GM18868 (cell line): ENCODE measurements around the gene TAF11L12.
"Not testable (repeated sequence)": the region's sequence is repeated elsewhere in the genome, so short reads cannot be mapped to it uniquely, and the experiment has no call there.

Experiments used
- ATAC-seq: cut with Tn5 transposase; IDR thresholded peaks from one replicate; pipeline ENCODE4 v1.9.1; 2021; ENCODE audit warnings: mild to moderate bottlenecking, moderate library complexity; ENCODE audit not compliant: unreplicated experiment

The TAF11L12 gene

GRCh38 chr5:17610092-17610491 lies at the start of gene TAF11L12:
TSS of gene TAF11L12 (plus strand) at chr5:17610392.
- not testable (repeated sequence) for ATAC-seq

DNA sequence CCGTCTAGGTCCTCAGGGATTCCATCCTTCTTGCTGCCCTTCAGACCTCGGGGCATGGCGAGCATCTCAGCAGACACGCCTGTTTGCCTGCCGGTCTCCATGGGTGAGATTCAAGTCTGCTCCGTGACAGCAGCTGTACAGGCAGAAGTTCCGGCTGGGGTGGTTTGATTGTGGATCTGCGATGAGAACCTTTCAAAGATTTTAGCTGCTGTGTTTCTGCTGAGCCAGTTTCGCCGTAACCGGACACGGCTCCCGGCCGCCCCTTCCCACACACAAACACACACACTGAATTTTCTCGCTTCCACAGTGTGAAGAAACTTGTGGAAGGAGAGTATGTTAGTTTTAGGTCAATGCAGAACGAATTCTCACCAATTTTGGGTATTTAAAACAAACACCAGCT lies 24.5 kb upstream of the TAF11L12 start, which contains the start of gene TAF11L7:
Gene TAF11L7, minus strand, starts transcription at position 101 of the 400 bp plus-strand sequence.
- ATAC-seq = not testable (repeated sequence)

- ATAC-seq = not testable (repeated sequence)
Observed at GRCh38 chr5:17590860-17591259, 19.3 kb upstream of the TAF11L12 start, which contains the start of gene TAF11L8. TSS of gene TAF11L8 (minus strand) at chr5:17590960.

GRCh38 chr5:17594255-17594654 lies 15.9 kb upstream of the TAF11L12 start, which contains the start of gene TAF11L9:
TSS of gene TAF11L9 (minus strand) at chr5:17594394.
- not testable (repeated sequence) for ATAC-seq

DNA sequence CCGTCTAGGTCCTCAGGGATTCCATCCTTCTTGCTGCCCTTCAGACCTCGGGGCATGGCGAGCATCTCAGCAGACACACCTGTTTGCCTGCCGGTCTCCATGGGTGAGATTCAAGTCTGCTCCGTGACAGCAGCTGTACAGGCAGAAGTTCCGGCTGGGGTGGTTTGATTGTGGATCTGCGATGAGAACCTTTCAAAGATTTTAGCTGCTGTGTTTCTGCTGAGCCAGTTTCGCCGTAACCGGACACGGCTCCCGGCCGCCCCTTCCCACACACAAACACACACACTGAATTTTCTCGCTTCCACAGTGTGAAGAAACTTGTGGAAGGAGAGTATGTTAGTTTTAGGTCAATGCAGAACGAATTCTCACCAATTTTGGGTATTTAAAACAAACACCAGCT lies 12.5 kb upstream of the TAF11L12 start, which contains the start of gene TAF11L10:
Gene TAF11L10, minus strand, starts transcription at position 101 of the 400 bp plus-strand sequence.
- ATAC-seq = not testable (repeated sequence)

DNA sequence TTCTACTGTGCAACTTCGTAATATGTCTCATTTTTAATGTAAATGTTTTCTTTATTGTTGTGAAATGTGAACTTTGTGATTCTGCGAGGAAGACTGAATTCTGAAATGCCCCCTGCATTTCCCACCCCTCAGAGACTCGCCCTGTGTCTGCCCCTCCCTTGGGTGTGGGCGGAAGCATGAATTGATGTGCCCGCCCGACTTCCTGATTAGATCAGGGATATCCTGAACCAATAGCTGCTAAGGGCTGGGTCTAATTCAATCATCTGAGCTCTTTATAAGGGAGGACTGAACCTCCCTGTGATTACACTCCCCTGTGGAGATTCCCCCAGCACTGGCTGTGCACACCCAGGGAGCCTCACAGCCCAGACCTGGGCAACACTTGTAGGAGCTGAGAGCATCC lies 6.3 kb upstream of the TAF11L12 start, which contains the start of gene TAF11L11:
Gene TAF11L11, plus strand, starts transcription at position 304 of the 400 bp plus-strand sequence.
- not testable (repeated sequence) for ATAC-seq

GRCh38 chr5:17604951-17605350 lies 5.2 kb upstream of the TAF11L12 start:
- ATAC-seq = no peak

GRCh38 chr5:17607461-17607860 lies 2.7 kb upstream of the TAF11L12 start:
- not testable (repeated sequence) for ATAC-seq

GRCh38 chr5:17614872-17615605 lies 4.8 kb downstream of the TAF11L12 start:
- no peak for ATAC-seq

- ATAC-seq = no peak
Observed at GRCh38 chr5:17619354-17619753, 9.2 kb downstream of the TAF11L12 start.

GRCh38 chr5:17620627-17621026 lies 10.4 kb downstream of the TAF11L12 start:
- no peak for ATAC-seq

- no peak for ATAC-seq
Observed at GRCh38 chr5:17625686-17626085, 15.5 kb downstream of the TAF11L12 start.

- ATAC-seq = not testable (repeated sequence)
Observed at GRCh38 chr5:17631788-17632187, 21.6 kb downstream of the TAF11L12 start, which contains the start of gene TAF11L13. TSS of gene TAF11L13 (plus strand) at chr5:17632088.

GRCh38 chr5:17634160-17634559 lies 24.0 kb downstream of the TAF11L12 start, which contains the start of gene TAF11L14:
TSS of gene TAF11L14 (plus strand) at chr5:17634460.
- no peak for ATAC-seq

DNA sequence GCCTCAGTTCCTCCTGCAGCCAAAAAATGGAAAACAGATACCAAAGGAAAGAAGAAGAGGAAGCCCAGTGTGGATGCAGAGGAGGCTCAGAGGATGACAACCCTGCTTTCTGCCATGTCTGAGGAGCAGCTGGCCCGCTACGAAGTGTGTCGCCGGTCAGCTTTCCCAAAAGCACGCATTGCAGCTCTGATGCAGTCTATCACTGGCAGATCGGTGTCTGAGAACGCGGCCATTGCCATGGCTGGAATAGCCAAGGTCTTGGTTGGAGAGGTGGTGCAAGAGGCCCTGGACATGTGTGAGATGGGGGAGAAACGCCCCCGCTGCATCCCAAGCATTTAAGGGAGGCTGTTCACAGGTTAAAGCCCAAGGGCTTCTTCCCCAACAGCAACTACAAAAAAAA lies 39.0 kb downstream of the TAF11L12 start:
- ATAC-seq = not testable (repeated sequence)

- not testable (repeated sequence) for ATAC-seq
Observed at GRCh38 chr5:17655201-17655759, 45.1 kb downstream of the TAF11L12 start.

- ATAC-seq = no peak
Observed at GRCh38 chr5:17655921-17656320, 45.7 kb downstream of the TAF11L12 start.
